Epidermal melanocyte (primary cell): ENCODE measurements around the gene HS1BP3.

Experiments
- DNase-seq: peaks from one replicate; pipeline ENCODE4 v3.0.0; 2011; ENCODE audit warnings: low spot score; ENCODE audit not compliant: insufficient read length

HS1BP3 gene

GRCh38 chr2:20631617-20632307 lies 19.1 kb downstream of the HS1BP3 start:
- no peak for DNase-seq

DNA sequence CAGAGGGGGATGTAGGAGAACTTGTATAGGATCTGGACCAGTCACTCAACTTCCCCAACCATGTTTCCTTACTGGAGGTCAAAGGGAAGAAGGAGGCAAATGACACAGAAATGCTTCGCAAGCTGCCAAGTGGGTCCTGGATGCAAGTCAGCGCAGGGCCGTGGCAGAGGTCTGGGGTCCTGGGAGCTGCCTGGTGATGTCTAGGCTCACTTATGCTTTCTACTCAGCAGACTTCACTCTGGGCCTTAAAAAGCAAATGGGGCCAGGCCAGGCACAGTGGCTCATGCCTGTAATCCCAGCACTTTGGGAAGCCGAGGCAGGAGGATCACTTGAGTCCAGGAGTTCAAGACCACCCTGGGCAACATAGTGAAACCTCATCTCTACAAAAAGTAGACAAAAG lies 19.9 kb downstream of the HS1BP3 start:
- DNase-seq: no peak

DNA sequence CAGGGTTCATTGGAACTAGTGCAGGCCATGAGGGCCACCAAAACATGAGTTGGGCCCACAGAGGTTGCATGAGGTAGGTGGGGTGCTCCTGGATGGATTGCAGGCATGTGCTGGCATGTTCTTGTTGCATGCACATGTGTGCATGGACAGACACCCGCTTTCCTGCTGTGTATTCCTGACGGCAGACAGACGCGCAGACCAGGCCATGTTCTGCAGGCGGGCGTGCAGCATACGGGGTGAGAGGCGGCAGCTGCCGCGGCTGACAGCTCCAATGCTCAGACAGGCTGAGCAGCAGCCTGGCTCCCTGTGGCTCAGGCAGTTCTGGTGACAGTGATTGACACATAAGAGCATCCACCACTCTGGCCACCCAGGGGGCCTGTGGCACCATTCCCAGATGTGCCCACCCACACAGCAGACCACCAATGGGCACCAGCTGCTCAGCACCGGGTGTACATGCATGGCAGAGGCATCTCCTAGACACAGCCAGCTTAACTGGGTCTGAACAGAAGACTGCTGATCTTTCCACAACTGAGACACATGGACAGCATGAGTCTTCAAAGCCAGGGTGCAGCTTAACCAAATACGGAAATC lies 21.2 kb downstream of the HS1BP3 start:
- no peak for DNase-seq

- no peak for DNase-seq
Measured at GRCh38 chr2:20629181-20629580, 21.7 kb downstream of the HS1BP3 start.

GRCh38 chr2:20627712-20628380 lies 23.1 kb downstream of the HS1BP3 start:
- DNase-seq: no peak

DNA sequence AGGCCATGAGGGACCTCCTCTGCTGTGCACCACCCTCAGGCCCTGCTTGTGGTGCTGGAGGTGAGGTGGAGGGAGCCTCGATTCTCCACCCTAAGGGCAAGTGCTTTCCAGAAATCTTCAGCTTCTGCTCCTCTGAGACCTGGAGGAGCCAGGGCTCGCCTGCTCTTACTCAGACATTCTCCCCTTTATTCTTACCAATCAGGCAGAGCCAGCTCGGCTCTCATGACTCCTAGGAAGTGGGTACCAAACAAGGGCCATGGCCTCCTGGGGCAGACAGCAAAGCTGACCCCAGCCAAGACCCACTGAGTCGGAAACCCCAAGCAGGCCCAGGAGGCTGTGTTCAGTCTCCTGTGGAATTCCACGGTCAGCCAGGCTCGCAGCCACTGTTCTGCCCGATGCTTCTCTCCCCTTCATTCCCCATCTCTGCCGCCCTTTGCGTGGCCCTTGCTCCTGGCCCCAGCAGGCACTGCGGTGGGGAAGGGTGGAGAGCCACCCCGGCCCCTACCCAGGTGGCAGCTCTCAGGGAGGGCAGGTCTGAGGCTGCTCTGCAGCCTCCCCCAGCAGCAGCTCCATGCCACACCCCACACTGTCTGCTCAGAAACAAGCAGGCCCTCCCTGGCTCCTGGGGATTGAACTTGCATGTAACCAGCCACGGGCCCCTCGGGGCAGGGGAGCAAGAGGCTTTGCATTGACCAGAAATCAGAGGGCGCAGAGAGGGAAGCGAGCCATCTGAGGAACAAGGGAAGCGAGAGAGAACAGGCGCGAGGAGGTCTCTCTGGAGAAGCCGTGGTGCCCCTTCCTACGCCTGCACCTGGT lies 24.0 kb downstream of the HS1BP3 start:
- no peak for DNase-seq

GRCh38 chr2:20626392-20626697 lies 24.6 kb downstream of the HS1BP3 start:
- DNase-seq: no peak

DNA sequence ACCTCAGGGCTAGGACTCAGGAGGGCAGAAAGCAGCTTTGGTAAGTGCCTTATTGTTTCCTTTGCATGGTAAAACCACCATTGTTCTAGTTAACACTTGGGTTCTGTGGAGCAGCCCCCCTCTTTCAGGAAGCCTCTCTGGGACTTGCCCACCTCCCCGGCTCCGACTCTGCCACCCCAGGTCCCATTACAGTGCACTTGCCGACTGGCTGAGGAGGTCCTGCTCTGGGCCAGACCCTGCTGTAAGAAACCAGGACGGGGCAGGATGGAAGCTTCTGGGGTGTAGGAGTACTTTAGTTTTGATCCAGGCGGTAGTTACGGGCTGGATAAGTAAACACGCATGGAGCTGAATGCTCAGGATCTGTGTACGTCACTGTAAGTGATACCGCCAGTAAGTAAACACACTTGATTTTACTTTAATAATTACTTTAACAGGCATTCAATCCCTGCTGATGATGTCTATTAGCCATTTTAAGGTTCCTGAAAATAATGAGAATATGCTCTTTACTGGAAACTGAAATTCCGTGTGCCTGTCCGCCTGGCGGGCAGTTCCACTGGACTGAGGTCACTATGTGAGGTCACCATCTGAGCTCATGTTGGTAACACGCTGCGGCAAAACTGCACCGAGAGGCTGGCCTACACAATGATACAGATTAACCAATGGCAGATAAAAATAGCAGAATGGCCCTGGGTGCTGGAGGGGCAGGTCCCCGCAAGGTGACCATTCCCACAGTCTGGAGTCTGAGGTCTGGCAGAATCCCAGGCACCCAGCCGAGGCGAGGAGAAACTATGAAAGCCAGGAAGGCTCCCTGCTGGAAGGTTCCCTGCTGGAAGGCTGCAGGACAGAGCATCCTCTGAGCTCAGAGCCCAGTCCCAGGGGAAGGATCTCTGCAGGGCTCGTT lies 25.2 kb downstream of the HS1BP3 start:
- no peak for DNase-seq

DNA sequence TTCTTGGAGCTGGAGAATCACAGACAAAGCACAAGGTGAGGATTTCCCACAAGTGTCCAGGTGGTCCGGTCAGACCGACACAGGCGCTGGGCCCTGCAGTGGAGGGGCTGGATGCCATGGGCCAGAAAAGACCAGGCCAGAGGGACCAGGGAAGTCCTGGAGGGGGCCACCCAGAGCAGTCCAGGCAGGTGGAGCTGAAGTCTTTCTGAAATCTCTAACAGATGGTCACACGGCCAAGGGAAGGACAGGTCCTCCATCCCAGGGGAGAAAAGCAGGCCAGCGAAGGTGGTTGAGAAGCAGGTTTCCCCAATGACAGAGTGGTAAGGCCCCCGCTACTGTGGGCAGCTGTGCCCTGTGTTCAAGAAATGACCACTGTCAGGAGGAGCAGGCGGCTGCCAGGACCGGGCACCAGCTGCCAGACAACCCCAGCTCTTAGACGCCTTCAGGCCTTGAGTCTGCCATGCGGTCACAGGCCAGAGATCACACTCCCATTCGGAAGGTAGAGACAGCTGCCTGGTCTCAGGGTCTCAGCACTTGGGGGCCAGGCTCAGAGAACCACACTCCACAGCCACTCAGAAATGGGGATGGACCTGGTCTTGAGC lies 25.9 kb downstream of the HS1BP3 start:
- DNase-seq: no peak

DNA sequence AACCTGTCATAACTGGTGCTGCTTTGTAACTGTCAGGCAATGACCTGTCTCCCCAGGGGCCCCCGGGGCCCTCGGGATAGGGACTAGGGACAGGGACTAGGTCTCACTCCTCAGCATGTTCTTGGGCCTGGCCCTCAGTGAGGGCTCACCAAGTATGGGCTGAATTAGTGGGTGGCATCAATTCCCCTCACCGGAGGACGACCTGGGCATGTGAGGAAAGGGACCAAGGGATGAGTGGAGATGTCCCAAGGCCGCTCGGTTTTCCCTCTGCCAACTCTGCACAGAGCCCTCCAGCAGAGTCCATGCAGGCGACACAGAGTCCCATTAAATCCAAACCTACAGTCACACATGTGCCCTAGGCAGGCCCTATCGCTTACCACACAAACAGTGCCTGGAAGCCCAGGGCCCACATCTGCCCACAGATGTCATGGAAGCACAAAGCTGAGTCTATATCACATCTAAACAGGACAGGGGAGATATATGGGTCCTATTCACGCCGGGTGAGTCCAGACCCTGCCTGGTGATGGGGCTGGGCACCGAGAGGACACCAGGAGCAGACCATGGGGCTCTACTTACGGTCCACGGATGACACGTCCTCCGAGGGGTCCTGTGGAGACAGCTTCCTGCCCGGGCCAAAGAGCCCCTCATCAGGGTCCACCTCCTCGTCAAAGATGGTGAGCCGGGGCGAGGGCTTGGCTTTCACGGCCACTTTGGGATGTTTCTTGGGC lies 26.6 kb downstream of the HS1BP3 start:
- DNase-seq: no peak

DNA sequence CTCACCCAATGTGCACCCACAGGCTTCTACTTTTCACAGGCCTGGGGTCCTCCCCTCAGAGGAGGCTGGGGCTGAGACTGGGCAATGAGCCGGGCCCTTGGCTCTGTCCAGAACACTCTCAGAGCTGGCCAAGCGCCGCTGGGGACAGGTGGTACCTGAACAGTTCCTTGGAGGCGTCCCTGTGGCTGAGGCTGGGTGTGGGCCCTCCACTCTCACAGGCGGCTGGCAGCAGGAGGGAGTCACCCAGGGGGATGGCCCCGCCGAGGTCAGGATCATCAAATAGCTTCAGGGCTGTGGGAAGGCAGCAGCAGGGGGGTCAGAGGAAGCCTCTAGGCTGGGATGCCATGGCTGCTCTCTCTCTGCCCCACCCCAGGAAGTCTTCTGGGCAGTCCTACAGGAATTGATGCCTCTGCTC lies 27.1 kb downstream of the HS1BP3 start:
- no peak for DNase-seq

DNA sequence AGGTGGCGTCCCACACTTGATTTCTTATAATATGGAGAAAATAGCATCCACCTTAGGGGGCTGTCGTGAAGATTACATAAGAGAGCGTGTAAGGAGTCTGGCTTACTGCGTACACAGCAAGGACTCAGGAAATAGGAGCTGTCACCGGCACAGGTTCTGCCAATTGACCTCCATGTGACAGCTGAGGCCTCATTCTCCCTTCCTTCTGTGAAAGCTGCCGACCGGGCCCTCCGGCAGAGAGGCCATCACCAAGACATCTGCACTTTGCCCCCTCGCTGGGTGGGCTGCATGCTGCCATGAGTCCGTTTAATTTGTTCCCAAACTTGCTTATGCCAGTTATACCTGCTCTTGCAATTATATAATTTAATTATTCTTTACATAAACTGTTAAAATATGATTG lies 27.7 kb downstream of the HS1BP3 start:
- no peak for DNase-seq

GRCh38 chr2:20622731-20623130 lies 28.2 kb downstream of the HS1BP3 start:
- DNase-seq: no peak

DNA sequence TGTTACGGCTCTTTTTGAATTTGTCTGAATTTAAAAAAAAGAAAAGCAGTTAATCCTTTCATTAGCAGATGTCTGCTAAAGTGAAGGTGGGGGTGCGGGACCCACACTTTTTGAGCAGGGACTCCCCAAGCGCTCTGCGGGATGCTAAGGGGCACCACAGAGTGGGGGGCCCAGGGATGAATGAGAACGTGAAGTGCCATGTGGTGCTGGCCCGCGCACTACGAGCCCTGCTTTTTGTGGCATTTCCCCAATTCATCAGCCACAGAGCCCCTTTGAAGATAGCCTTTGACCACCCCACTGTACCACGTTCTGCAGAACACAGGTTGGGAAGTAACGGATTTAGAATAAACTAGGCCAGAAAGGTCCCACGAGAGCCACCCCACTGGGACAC lies 28.6 kb downstream of the HS1BP3 start:
- DNase-seq: no peak

DNA sequence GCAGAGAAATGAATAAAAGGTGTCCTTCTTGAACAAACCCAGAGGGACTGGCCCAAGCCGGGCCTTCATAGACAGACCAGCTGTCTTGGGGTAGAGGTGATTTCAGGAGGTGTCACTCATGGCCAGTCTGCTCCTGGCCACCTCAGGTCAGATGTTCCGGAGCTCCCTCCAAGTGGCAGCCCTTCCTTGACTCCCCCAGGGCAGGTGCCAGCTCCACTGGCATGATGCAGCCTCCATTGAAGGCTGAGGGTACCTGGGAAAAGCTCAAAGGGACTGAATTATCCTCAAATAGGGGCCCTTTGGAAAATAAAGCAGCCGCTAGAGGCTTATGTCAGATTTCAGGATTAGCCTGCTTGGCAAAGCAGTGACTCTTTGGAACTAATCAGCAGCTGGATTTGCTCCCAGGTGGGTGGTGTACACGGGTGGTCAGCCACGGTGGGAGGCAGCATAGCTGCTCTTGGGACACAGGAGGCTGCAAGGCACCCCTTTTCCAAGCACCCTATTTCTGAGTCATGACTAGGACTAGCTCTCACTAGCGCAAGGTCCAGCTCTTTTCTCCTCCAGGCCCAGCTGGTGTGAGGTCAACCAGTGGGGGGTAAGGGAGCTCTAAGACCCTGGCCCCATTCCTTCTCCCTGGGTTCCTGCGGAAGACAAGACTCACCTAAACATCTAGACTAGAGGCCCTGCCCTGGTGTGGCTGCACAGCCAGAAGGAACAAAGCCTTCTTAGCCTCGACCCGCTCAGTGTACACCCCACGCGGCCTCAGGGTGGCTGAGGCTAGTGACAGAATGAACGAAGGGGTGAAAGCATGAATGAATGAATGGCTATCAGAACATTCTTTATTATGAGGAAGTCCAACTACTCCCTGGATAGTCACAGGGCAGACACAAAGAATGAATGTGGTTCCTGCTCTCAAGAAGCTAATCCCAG lies 29.3 kb downstream of the HS1BP3 start:
- no peak for DNase-seq

DNA sequence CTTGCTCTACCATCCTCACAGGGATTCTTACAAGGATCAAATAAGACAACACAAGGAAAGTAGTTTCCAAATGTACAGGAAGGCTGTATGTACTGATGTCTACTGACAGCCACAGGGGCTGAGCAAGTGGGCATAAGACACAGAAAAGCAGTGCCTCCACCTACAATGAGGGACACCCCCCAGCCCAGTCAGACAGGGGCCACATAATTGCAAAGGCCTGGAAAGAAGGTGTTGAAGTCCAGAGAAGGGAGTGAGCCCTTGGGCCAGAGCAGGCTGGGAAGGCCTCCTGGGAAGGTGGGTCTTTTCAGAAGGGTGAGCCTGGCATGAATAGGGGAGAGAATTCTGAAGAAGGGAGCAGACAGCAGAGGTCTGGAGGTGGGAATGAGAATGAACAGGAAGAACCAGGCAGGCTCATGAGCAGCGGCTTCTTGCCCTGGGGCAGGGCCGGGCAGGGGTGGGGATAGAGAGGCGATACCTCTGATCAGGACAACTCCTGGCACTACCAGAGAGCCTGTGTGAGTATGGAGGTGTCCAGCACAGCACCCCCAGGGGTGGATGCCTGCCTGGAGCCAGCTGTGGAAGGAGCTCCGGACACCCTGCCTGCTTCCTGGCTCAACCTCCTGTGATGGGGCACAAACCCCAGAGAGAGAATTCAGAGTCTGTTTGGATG lies 30.1 kb downstream of the HS1BP3 start:
- DNase-seq: no peak

GRCh38 chr2:20620271-20620681 lies 30.6 kb downstream of the HS1BP3 start:
- DNase-seq: no peak

- no peak for DNase-seq
Measured at GRCh38 chr2:20619624-20620024, 31.3 kb downstream of the HS1BP3 start.
